NCI-H524 treated with DMSO at 0.1 percent for 48 hours (cell line): ENCODE data around the gene TIAM2.

Experiments
- DNase-seq: peaks from one replicate; lab custom pipeline; 2025; lab: John Stamatoyannopoulos, UW

The TIAM2 gene

GRCh38 chr6:155297669-155298068, 302.6 kb downstream of the TIAM2 start:
- no peak for DNase-seq

GRCh38 chr6:155301867-155302266, 306.8 kb downstream of the TIAM2 start:
- DNase-seq = no peak

GRCh38 chr6:155303361-155303870, 308.3 kb downstream of the TIAM2 start:
- DNase-seq = no peak

GRCh38 chr6:155306958-155307357, 311.8 kb downstream of the TIAM2 start:
- DNase-seq = no peak
